A549 (cell line): Measurements from ENCODE around the gene TTC3. TPM values are rescaled to one million over a fixed set of nuclear protein-coding genes. Genes with fewer than 3 reads are reported as not detected.

Experiments used
- ATAC-seq, 2 experiments: fragments of 200-7000 bp in 1 of 2; fragments of >200 bp in 1 of 2; cut with Nextera tagmentation in 1 of 2; cut with Tn5 transposase in 1 of 2; 3 replicates each; pipeline versions ENCODE4 v1.8.0 to v1.9.1; 2018 to 2020; ENCODE audit warnings: mild to moderate bottlenecking in 1 of 2, moderate library complexity in 1 of 2
- CTCF ChIA-PET: fragments of 300-600 bp; sonication (Branson Sonifier 250); formaldehyde crosslinking; extraction: SDS; loops from one replicate; lab custom pipeline; 2021; ENCODE audit warnings: antibody characterized with exemption, inconsistent platforms; lab: Yijun Ruan, JAX
- POLR2A ChIA-PET: fragments of 350-600 bp; formaldehyde crosslinking; extraction: SDS; loops from one replicate; lab custom pipeline; 2021; ENCODE audit warnings: antibody characterized with exemption, inconsistent platforms; lab: Yijun Ruan, JAX
- DNase-seq, 2 experiments: peaks; one replicate each; pipeline versions ENCODE4 v3.0.0 to v3.0.0-alpha.2; 2011 to 2016; ENCODE audit warnings: low read depth in 1 of 2, low spot score in 1 of 2
- FAIRE-seq: peaks from 2 replicates; lab custom pipeline; 2011; peaks lifted over from hg19 to GRCh38; lab: Jason Lieb, UNC
- H3K27ac ChIP-seq, 2 experiments: fragments of >200 bp; sonication (Bioruptor Twin); formaldehyde crosslinking; 3 replicates each; pipeline ENCODE4 v1.5.1; 2016 to 2017
- H3K4me1 ChIP-seq: fragments of >200 bp; sonication (Bioruptor Twin); formaldehyde crosslinking; 3 replicates; pipeline ENCODE4 v1.6.1; 2016
- H3K4me2 ChIP-seq: fragments of >200 bp; sonication (Bioruptor Twin); formaldehyde crosslinking; 3 replicates; pipeline ENCODE4 v1.6.1; 2016
- H3K4me3 ChIP-seq: fragments of >200 bp; sonication (Bioruptor Twin); formaldehyde crosslinking; 3 replicates; pipeline ENCODE4 v1.5.1; 2016
- H3K9me3 ChIP-seq: fragments of >200 bp; sonication (Bioruptor Twin); formaldehyde crosslinking; 3 replicates; pipeline ENCODE4 v1.6.1; 2016
- CBX8 ChIP-seq: fragments of 200-600 bp; sonication (generic); IDR thresholded peaks from 2 replicates; pipeline ENCODE4 v1.6.1; 2016
- CEBPB ChIP-seq, 2 experiments: fragments of >200 bp in 1 of 2; sonication (Bioruptor Twin) in 1 of 2; formaldehyde crosslinking in 1 of 2; IDR thresholded peaks; 2 replicates each; pipeline ENCODE4 v1.6.1; 2012 to 2016
- EHMT2 ChIP-seq: fragments of 200-600 bp; sonication (generic); IDR thresholded peaks from 2 replicates; pipeline ENCODE4 v1.6.1; 2016; ENCODE audit warnings: antibody characterized with exemption, low read depth, mild to moderate bottlenecking, moderate library complexity
- FOXS1 ChIP-seq: fragments of 250-450 bp; sonication (Bioruptor Pico); IDR thresholded peaks from 2 replicates; pipeline ENCODE4 v1.5.0; 2020; ENCODE audit warnings: mild to moderate bottlenecking, moderate library complexity
- HDAC2 ChIP-seq: fragments of 200-600 bp; sonication (generic); IDR thresholded peaks from 2 replicates; pipeline ENCODE4 v1.6.1; 2016
- HOXA7 ChIP-seq: fragments of 250-450 bp; sonication (Bioruptor Pico); IDR thresholded peaks from 2 replicates; pipeline ENCODE4 v1.5.0; 2020; ENCODE audit warnings: mild to moderate bottlenecking, moderate library complexity
- HOXB5 ChIP-seq: fragments of 250-450 bp; sonication (Bioruptor Pico); IDR thresholded peaks from 2 replicates; pipeline ENCODE4 v1.5.0; 2020; ENCODE audit warnings: mild to moderate bottlenecking, moderate library complexity
- JUN ChIP-seq, 2 experiments: fragments of >200 bp; sonication (Bioruptor Twin); formaldehyde crosslinking; IDR thresholded peaks; 2 replicates in 1 of 2; 3 replicates in 1 of 2; pipeline ENCODE4 v1.6.1; 2016 to 2017
- JUNB ChIP-seq: fragments of >200 bp; sonication (Bioruptor Twin); formaldehyde crosslinking; IDR thresholded peaks from 2 replicates; pipeline ENCODE4 v1.6.1; 2016
- KDM5A ChIP-seq: fragments of 200-600 bp; sonication (generic); IDR thresholded peaks from 2 replicates; pipeline ENCODE4 v1.6.1; 2016; ENCODE audit warnings: antibody characterized with exemption, mild to moderate bottlenecking
- NFE2L2 ChIP-seq: fragments of 150-350 bp; conservative IDR thresholded peaks from 2 replicates; pipeline ENCODE4 v1.6.1; 2014; ENCODE audit warnings: low read length
- NPAS2 ChIP-seq: fragments of 250-450 bp; sonication (Bioruptor Pico); IDR thresholded peaks from 2 replicates; pipeline ENCODE4 v1.8.0; 2022; ENCODE audit warnings: mild to moderate bottlenecking, moderate library complexity, borderline replicate concordance
- PHF8 ChIP-seq: fragments of 200-600 bp; sonication (generic); IDR thresholded peaks from 2 replicates; pipeline ENCODE4 v1.6.1; 2016; ENCODE audit warnings: low read depth, mild to moderate bottlenecking, antibody characterized with exemption, moderate library complexity, borderline replicate concordance
- POLR2A ChIP-seq: IDR thresholded peaks from 2 replicates; pipeline ENCODE4 v1.6.1; 2012; ENCODE audit warnings: mild to moderate bottlenecking, low read length
- POLR2AphosphoS2 ChIP-seq: conservative IDR thresholded peaks from 2 replicates; pipeline ENCODE4 v1.6.1; 2012; ENCODE audit warnings: low read length, improper control_type of control experiment, inconsistent platforms
- RAD21 ChIP-seq, 2 experiments: fragments of >200 bp in 1 of 2; sonication (Bioruptor Twin) in 1 of 2; formaldehyde crosslinking in 1 of 2; IDR thresholded peaks in 1 of 2; conservative IDR thresholded peaks in 1 of 2; 2 replicates in 1 of 2; 3 replicates in 1 of 2; pipeline ENCODE4 v1.6.1; 2012 to 2018; ENCODE audit warnings: inconsistent platforms in 1 of 2
- RARB ChIP-seq: fragments of 250-450 bp; sonication (Bioruptor Pico); IDR thresholded peaks from 2 replicates; pipeline ENCODE4 v1.8.0; 2021; ENCODE audit warnings: mild to moderate bottlenecking, moderate library complexity
- RFX5 ChIP-seq: fragments of 450-650 bp; IDR thresholded peaks from 2 replicates; pipeline ENCODE4 v1.7.1; 2014; ENCODE audit warnings: antibody characterized with exemption, mild to moderate bottlenecking, moderate library complexity
- SMC3 ChIP-seq: fragments of >200 bp; sonication (Bioruptor Twin); formaldehyde crosslinking; IDR thresholded peaks from 3 replicates; pipeline ENCODE4 v1.6.1; 2018; ENCODE audit warnings: inconsistent platforms
- SREBF2 ChIP-seq: fragments of 450-650 bp; IDR thresholded peaks from 2 replicates; pipeline ENCODE4 v1.6.1; 2014; ENCODE audit warnings: mild to moderate bottlenecking, moderate library complexity
- TFCP2L1 ChIP-seq: fragments of 250-450 bp; sonication (Bioruptor Pico); IDR thresholded peaks from 2 replicates; pipeline ENCODE4 v1.5.0; 2021; ENCODE audit warnings: mild to moderate bottlenecking
- TP53 ChIP-seq: fragments of 250-450 bp; sonication (Bioruptor Pico); IDR thresholded peaks from 2 replicates; pipeline ENCODE4 v1.5.0; 2021; ENCODE audit warnings: mild to moderate bottlenecking, moderate library complexity
- ZC3H11A ChIP-seq: fragments of 450-650 bp; IDR thresholded peaks from 2 replicates; pipeline ENCODE4 v1.6.1; 2014; ENCODE audit warnings: antibody characterized with exemption, mild to moderate bottlenecking
- WGBS: methylation state at CpG from one replicate; pipeline ENCODE4 v1.1.6; 2017; ENCODE audit errors: missing lambda C conversion rate; 5-methylcytosine and 5-hydroxymethylcytosine counted together
- polyA plus RNA-seq, 4 experiments: library from polyadenylated mRNA; depleted of rRNA in 3 of 4; stranded (reverse); fragments of >200 nt; fragmentation: RNase III in 1 of 4; extraction: RNeasy Plus Mini Kit Qiagen cat#74134 plus additional on column Dnase treatment in 1 of 4; gene quantifications; 2 replicates in 3 of 4; 3 replicates in 1 of 4; pipeline ENCODE4 v1.2.3, GENCODE V29; 2011 to 2017
- TF ChIP-seq, protein P1 (sequence below): fragments of 450-650 bp; IDR thresholded peaks from 2 replicates; pipeline ENCODE4 v1.6.1; 2014; ENCODE audit warnings: antibody characterized with exemption
- TF ChIP-seq, protein P2 (sequence below): fragments of 150-350 bp; IDR thresholded peaks from 2 replicates; pipeline ENCODE4 v1.6.1; 2014; ENCODE audit warnings: low read depth, mild to moderate bottlenecking, low read length
- TF ChIP-seq, protein P3 (sequence below): IDR thresholded peaks from 2 replicates; pipeline ENCODE4 v1.6.1; 2012; ENCODE audit warnings: low read depth, borderline replicate concordance
- TF ChIP-seq, protein P4 (sequence below): fragments of 250-450 bp; sonication (Bioruptor Pico); IDR thresholded peaks from 2 replicates; pipeline ENCODE4 v1.5.0; 2020; ENCODE audit warnings: low read depth, mild to moderate bottlenecking, moderate library complexity
- TF ChIP-seq, protein P5 (sequence below): fragments of 250-450 bp; sonication (Bioruptor Pico); IDR thresholded peaks from 2 replicates; pipeline ENCODE4 v1.5.0; 2021; ENCODE audit warnings: mild to moderate bottlenecking, moderate library complexity, borderline replicate concordance
- TF ChIP-seq, protein P6 (sequence below): IDR thresholded peaks from 2 replicates; pipeline ENCODE4 v1.6.1; 2012
- TF ChIP-seq, protein P7 (sequence below): fragments of >200 bp; sonication (Bioruptor Twin); formaldehyde crosslinking; IDR thresholded peaks from 3 replicates; pipeline ENCODE4 v1.5.1; 2016

The TTC3 gene
- polyA plus RNA-seq, 2 of the 4 experiments (the other 2 are of a cell fraction) = 34.2 to 62.2 TPM

DNA sequence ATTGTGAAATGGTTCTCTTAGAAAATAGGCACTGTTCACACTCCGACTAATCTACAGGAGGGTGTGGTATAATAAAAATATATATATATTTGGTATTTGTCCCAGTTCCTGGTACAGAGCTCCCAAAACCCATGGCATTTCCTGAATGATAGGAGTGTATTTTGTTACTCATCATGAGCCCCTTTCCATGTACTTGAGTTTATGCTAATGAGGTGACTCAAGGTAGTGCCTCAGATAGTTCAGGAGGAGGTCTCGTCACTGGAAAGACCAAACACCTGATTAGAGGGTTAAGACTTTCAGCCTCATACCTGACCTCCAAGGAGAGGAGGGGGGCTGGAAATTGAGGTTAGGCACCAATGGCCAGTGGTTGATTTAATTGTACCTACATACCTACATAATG lies 57.9 kb downstream of the TTC3 start:
- Histone ChIP-seq H3K9me3 (no peaks in the 10 kb centered on the region), H3K4me2 (no peak overlapping the region), H3K27ac (no peak overlapping the region), H3K4me1 (no peaks in the 10 kb centered on the region), H3K4me3 (no peak overlapping the region)
- CTCF ChIA-PET = no interaction called here
- ATAC-seq (no peak), FAIRE-seq (no peak), DNase-seq (no peak)
- no peak for TF ChIP-seq NFE2L2
- no peak for TF ChIP-seq NPAS2 (CRISPR knock-in tag)
- TF ChIP-seq, protein P1, sequence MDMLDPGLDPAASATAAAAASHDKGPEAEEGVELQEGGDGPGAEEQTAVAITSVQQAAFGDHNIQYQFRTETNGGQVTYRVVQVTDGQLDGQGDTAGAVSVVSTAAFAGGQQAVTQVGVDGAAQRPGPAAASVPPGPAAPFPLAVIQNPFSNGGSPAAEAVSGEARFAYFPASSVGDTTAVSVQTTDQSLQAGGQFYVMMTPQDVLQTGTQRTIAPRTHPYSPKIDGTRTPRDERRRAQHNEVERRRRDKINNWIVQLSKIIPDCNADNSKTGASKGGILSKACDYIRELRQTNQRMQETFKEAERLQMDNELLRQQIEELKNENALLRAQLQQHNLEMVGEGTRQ = no peak
- TF ChIP-seq CEBPB (IDR thresholded peaks at IDR 0.05) = no peak
- no peak for TF ChIP-seq JUN (IDR thresholded peaks at IDR 0.05)
- TF ChIP-seq RAD21 (conservative IDR thresholded peaks at IDR 0.05 in 1 of 2, IDR thresholded peaks at IDR 0.05 in 1 of 2) = no peak
- TF ChIP-seq RARB (CRISPR knock-in tag) = no peak
- TF ChIP-seq, protein P2, sequence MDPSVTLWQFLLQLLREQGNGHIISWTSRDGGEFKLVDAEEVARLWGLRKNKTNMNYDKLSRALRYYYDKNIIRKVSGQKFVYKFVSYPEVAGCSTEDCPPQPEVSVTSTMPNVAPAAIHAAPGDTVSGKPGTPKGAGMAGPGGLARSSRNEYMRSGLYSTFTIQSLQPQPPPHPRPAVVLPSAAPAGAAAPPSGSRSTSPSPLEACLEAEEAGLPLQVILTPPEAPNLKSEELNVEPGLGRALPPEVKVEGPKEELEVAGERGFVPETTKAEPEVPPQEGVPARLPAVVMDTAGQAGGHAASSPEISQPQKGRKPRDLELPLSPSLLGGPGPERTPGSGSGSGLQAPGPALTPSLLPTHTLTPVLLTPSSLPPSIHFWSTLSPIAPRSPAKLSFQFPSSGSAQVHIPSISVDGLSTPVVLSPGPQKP = no peak
- TF ChIP-seq, protein P3, sequence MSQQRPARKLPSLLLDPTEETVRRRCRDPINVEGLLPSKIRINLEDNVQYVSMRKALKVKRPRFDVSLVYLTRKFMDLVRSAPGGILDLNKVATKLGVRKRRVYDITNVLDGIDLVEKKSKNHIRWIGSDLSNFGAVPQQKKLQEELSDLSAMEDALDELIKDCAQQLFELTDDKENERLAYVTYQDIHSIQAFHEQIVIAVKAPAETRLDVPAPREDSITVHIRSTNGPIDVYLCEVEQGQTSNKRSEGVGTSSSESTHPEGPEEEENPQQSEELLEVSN = no peak
- no peak for TF ChIP-seq FOXS1
- no peak for TF ChIP-seq SMC3
- TF ChIP-seq TP53 = no peak
- TF ChIP-seq PHF8 = no peak
- no peak for TF ChIP-seq CBX8
- TF ChIP-seq, protein P4, sequence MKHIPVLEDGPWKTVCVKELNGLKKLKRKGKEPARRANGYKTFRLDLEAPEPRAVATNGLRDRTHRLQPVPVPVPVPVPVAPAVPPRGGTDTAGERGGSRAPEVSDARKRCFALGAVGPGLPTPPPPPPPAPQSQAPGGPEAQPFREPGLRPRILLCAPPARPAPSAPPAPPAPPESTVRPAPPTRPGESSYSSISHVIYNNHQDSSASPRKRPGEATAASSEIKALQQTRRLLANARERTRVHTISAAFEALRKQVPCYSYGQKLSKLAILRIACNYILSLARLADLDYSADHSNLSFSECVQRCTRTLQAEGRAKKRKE (CRISPR knock-in tag) = no peak
- no peak for TF ChIP-seq TFCP2L1 (CRISPR knock-in tag)
- TF ChIP-seq, protein P5, sequence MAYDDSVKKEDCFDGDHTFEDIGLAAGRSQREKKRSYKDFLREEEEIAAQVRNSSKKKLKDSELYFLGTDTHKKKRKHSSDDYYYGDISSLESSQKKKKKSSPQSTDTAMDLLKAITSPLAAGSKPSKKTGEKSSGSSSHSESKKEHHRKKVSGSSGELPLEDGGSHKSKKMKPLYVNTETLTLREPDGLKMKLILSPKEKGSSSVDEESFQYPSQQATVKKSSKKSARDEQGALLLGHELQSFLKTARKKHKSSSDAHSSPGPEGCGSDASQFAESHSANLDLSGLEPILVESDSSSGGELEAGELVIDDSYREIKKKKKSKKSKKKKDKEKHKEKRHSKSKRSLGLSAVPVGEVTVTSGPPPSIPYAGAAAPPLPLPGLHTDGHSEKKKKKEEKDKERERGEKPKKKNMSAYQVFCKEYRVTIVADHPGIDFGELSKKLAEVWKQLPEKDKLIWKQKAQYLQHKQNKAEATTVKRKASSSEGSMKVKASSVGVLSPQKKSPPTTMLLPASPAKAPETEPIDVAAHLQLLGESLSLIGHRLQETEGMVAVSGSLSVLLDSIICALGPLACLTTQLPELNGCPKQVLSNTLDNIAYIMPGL (CRISPR knock-in tag) = no peak
- no peak for TF ChIP-seq ZC3H11A
- no peak for TF ChIP-seq RFX5
- WGBS = 85% methylated on average over 2 of the region's 2 CpGs
- POLR2A ChIA-PET = no interaction called here

DNA sequence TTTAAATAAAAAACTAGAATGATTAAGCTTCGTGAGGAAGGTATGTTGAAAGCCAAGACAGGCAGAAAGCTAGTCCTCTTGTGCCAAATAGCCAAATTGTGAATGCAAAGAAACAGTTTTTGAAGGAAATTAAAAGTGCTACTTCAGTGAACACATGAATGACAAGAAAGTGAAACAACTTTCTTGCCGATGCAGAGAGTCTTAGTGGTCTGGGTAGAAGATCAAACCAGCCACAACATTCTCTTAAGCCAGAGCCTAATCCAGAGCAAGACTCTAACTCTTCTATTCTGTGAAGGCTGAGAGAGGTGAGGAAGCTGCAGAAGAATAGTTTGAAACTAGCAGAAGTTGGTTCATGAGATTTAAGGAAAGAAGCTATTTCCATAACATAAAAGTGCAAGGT lies 63.2 kb downstream of the TTC3 start:
- Histone ChIP-seq H3K27ac (no peak overlapping the region), H3K4me1 (peaks cover 7% of the 10 kb centered on the region; the same call in 1 of the 3 replicates), H3K4me2 (no peak overlapping the region), H3K4me3 (no peak overlapping the region), H3K9me3 (peaks cover 10% of the 10 kb centered on the region; the same call in 2 of the 3 replicates)
- DNase-seq = no peak
- no peak for ATAC-seq
- POLR2A ChIA-PET = no interaction called here
- CTCF ChIA-PET = interaction anchor here (0.6 kb wide), 1 partner anchor 11 kb away, joined by 3 read pairs; no protein-coding TSS in a partner anchor
- no peak for FAIRE-seq
- WGBS = 89% methylated on average over 2 of the region's 2 CpGs
- TF ChIP-seq, protein P6, sequence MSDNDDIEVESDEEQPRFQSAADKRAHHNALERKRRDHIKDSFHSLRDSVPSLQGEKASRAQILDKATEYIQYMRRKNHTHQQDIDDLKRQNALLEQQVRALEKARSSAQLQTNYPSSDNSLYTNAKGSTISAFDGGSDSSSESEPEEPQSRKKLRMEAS = no peak
- TF ChIP-seq HDAC2 = no peak
- no peak for TF ChIP-seq JUNB
- no peak for TF ChIP-seq POLR2A
- no peak for TF ChIP-seq KDM5A
- no peak for TF ChIP-seq NFE2L2
- TF ChIP-seq PHF8 = no peak
- TF ChIP-seq, protein P1 = no peak
- TF ChIP-seq POLR2AphosphoS2 = no peak
- no peak for TF ChIP-seq EHMT2
- TF ChIP-seq HOXB5 = no peak
- TF ChIP-seq, protein P7, sequence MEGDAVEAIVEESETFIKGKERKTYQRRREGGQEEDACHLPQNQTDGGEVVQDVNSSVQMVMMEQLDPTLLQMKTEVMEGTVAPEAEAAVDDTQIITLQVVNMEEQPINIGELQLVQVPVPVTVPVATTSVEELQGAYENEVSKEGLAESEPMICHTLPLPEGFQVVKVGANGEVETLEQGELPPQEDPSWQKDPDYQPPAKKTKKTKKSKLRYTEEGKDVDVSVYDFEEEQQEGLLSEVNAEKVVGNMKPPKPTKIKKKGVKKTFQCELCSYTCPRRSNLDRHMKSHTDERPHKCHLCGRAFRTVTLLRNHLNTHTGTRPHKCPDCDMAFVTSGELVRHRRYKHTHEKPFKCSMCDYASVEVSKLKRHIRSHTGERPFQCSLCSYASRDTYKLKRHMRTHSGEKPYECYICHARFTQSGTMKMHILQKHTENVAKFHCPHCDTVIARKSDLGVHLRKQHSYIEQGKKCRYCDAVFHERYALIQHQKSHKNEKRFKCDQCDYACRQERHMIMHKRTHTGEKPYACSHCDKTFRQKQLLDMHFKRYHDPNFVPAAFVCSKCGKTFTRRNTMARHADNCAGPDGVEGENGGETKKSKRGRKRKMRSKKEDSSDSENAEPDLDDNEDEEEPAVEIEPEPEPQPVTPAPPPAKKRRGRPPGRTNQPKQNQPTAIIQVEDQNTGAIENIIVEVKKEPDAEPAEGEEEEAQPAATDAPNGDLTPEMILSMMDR = no peak
- TF ChIP-seq SREBF2 = no peak
- no peak for TF ChIP-seq HOXA7
- TF ChIP-seq, protein P2 = no peak
- no peak for TF ChIP-seq TFCP2L1 (CRISPR knock-in tag)
